ENCODE measurements around the gene XNDC1N.
"Not testable (repeated sequence)": the region's sequence is repeated elsewhere in the genome, so short reads cannot be mapped to it uniquely, and the experiment has no call there.

The XNDC1N gene

GRCh38 chr11:71908218-71908617 is 20.2 kb downstream of the XNDC1N start:
- DNase-seq (ENCODE audit: extremely low spot score) = no peak
- ChIA-PET POLR2A (no interaction called here), CTCF (no interaction called here)
- TF ChIP-seq FOXM1 (IDR thresholded peaks at IDR 0.05; ENCODE audit: borderline replicate concordance) = no peak
- no peak for TF ChIP-seq FOXA1 (IDR thresholded peaks at IDR 0.05)
- TF ChIP-seq FOXK2 (IDR thresholded peaks at IDR 0.05) = no peak
- no peak for TF ChIP-seq SUZ12 (IDR thresholded peaks at IDR 0.05)
- no peak for TF ChIP-seq NFRKB (IDR thresholded peaks at IDR 0.05)
- no peak for TF ChIP-seq ARNT (IDR thresholded peaks at IDR 0.05)
- TF ChIP-seq LEF1 (IDR thresholded peaks at IDR 0.05; ENCODE audit: borderline replicate concordance) = no peak
- no peak for TF ChIP-seq TARDBP (IDR thresholded peaks at IDR 0.05)
- TF ChIP-seq ZNF384 (IDR thresholded peaks at IDR 0.05) = no peak

- POLR2A ChIA-PET; CTCF ChIA-PET; DNase-seq (ENCODE audit: extremely low spot score): not testable (repeated sequence)
Measured at GRCh38 chr11:71901137-71901536, 27.3 kb downstream of the XNDC1N start.

- POLR2A ChIA-PET = no interaction called here
Measured at GRCh38 chr11:71895961-71896360, 32.4 kb downstream of the XNDC1N start.

GRCh38 chr11:71889181-71889872 is 39.1 kb downstream of the XNDC1N start:
- CTCF ChIA-PET; DNase-seq (ENCODE audit: extremely low spot score); POLR2A ChIA-PET: not testable (repeated sequence)

More at GRCh38 chr11:71895961-71896360, 32.4 kb downstream of the XNDC1N start:
- no peak for DNase-seq (ENCODE audit: extremely low spot score)
- CTCF ChIA-PET = no interaction called here
- no peak for TF ChIP-seq ARNT (IDR thresholded peaks at IDR 0.05)
- no peak for TF ChIP-seq PKNOX1 (IDR thresholded peaks at IDR 0.05)
- TF ChIP-seq SUZ12 (IDR thresholded peaks at IDR 0.05) = no peak
- no peak for TF ChIP-seq NFRKB (IDR thresholded peaks at IDR 0.05)
- no peak for TF ChIP-seq SP1 (IDR thresholded peaks at IDR 0.05)
- TF ChIP-seq FOXK2 (IDR thresholded peaks at IDR 0.05) = no peak
- TF ChIP-seq L3MBTL2 (conservative IDR thresholded peaks at IDR 0.05) = no peak
- no peak for TF ChIP-seq BHLHE40 (IDR thresholded peaks at IDR 0.05; ENCODE audit: borderline replicate concordance)
- no peak for TF ChIP-seq FOXA1 (IDR thresholded peaks at IDR 0.05)
- TF ChIP-seq LEF1 (IDR thresholded peaks at IDR 0.05; ENCODE audit: borderline replicate concordance) = no peak
- TF ChIP-seq TARDBP (IDR thresholded peaks at IDR 0.05) = no peak
- TF ChIP-seq ELF4 (IDR thresholded peaks at IDR 0.05) = no peak
- TF ChIP-seq CTBP1 (IDR thresholded peaks at IDR 0.05; ENCODE audit: borderline replicate concordance) = no peak

GRCh38 chr11:71888335-71889010 is 39.9 kb downstream of the XNDC1N start:
- CTCF ChIA-PET; POLR2A ChIA-PET; DNase-seq (ENCODE audit: extremely low spot score): not testable (repeated sequence)

GRCh38 chr11:71885806-71886205 is 42.6 kb downstream of the XNDC1N start:
- POLR2A ChIA-PET; CTCF ChIA-PET; DNase-seq (ENCODE audit: extremely low spot score): not testable (repeated sequence)
